ENCODE results near the gene DCANP1.
"Not testable (repeated sequence)": the region's sequence is repeated elsewhere in the genome, so short reads cannot be mapped to it uniquely, and the experiment has no call there.

- TF ChIP-seq, protein P1, sequence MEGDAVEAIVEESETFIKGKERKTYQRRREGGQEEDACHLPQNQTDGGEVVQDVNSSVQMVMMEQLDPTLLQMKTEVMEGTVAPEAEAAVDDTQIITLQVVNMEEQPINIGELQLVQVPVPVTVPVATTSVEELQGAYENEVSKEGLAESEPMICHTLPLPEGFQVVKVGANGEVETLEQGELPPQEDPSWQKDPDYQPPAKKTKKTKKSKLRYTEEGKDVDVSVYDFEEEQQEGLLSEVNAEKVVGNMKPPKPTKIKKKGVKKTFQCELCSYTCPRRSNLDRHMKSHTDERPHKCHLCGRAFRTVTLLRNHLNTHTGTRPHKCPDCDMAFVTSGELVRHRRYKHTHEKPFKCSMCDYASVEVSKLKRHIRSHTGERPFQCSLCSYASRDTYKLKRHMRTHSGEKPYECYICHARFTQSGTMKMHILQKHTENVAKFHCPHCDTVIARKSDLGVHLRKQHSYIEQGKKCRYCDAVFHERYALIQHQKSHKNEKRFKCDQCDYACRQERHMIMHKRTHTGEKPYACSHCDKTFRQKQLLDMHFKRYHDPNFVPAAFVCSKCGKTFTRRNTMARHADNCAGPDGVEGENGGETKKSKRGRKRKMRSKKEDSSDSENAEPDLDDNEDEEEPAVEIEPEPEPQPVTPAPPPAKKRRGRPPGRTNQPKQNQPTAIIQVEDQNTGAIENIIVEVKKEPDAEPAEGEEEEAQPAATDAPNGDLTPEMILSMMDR (IDR thresholded peaks at IDR 0.05) = not testable (repeated sequence)
- TF ChIP-seq ZFX (IDR thresholded peaks at IDR 0.05; ENCODE audit: borderline replicate concordance) = not testable (repeated sequence)
These were observed 48.4 kb upstream of the DCANP1 start for GRCh38 chr5:135495531-135495930.

Data from 22Rv1 (cell line).